IMR-90 (cell line): ENCODE data around the gene VPS11. TPM values are rescaled to one million over a fixed set of nuclear protein-coding genes. Genes with fewer than 3 reads are reported as not detected.
"Not testable (repeated sequence)": the region's sequence is repeated elsewhere in the genome, so short reads cannot be mapped to it uniquely, and the experiment has no call there.

ENCODE experiments used
- ATAC-seq: fragments of 200-7000 bp; cut with Tn5 transposase; 2 replicates; pipeline ENCODE4 v1.9.1; 2020; ENCODE audit warnings: low read depth, mild to moderate bottlenecking, moderate library complexity
- BruUV-seq: library from RNA; stranded (reverse); fragments of 400-500 nt; replicated peaks from 2 replicates; lab custom pipeline; 2021; lab: Mats Ljungman, UMichigan
- CTCF ChIA-PET: fragments of 300-600 bp; formaldehyde crosslinking; extraction: SDS; loops from one replicate; lab custom pipeline; 2021; ENCODE audit warnings: antibody characterized with exemption; lab: Yijun Ruan, JAX
- POLR2A ChIA-PET: fragments of 300-600 bp; sonication (Branson Sonifier 250); formaldehyde crosslinking; loops from one replicate; lab custom pipeline; 2022; ENCODE audit warnings: antibody characterized with exemption; ENCODE audit not compliant: unreplicated experiment; lab: Charles Lee
- DNase-seq: peaks from one replicate; pipeline ENCODE4 v3.0.0; 2013
- H2AFZ ChIP-seq: replicated peaks from 2 replicates; pipeline ENCODE3; 2013; ENCODE audit warnings: low read length, mild to moderate bottlenecking; ENCODE audit not compliant: poor library complexity
- H2AK5ac ChIP-seq: 2 replicates; pipeline ENCODE4 v1.6.1; 2013; ENCODE audit warnings: low read depth, low read length, inconsistent platforms
- H2AK9ac ChIP-seq: replicated peaks from 2 replicates; pipeline ENCODE3; 2013; ENCODE audit warnings: mild to moderate bottlenecking, low read depth, low read length, moderate library complexity; ENCODE audit not compliant: poor library complexity
- H2BK120ac ChIP-seq: 2 replicates; pipeline ENCODE4 v1.6.1; 2013; ENCODE audit warnings: low read depth, low read length, inconsistent platforms
- H2BK15ac ChIP-seq: 3 replicates; pipeline ENCODE4 v1.6.1; 2013; ENCODE audit warnings: low read depth, low read length, inconsistent platforms
- H2BK20ac ChIP-seq: 2 replicates; pipeline ENCODE4 v1.6.1; 2013; ENCODE audit warnings: low read depth, mild to moderate bottlenecking, inconsistent platforms, low read length, moderate library complexity
- H2BK5ac ChIP-seq: 2 replicates; pipeline ENCODE4 v1.6.1; 2013; ENCODE audit warnings: mild to moderate bottlenecking, low read depth, low read length, inconsistent platforms; ENCODE audit not compliant: poor library complexity, severe bottlenecking
- H3K14ac ChIP-seq: replicated peaks from 2 replicates; pipeline ENCODE4 v1.6.1; 2013; ENCODE audit warnings: low read depth, low read length, inconsistent platforms
- H3K18ac ChIP-seq: 2 replicates; pipeline ENCODE4 v1.6.1; 2013; ENCODE audit warnings: low read depth, low read length, control low read depth
- H3K23ac ChIP-seq: 2 replicates; pipeline ENCODE4 v1.6.1; 2013; ENCODE audit warnings: low read depth, low read length, inconsistent platforms
- H3K27ac ChIP-seq: 2 replicates; pipeline ENCODE4 v1.5.1; 2013; ENCODE audit warnings: mild to moderate bottlenecking, control low read depth, low read length; ENCODE audit not compliant: insufficient read depth
- H3K27me3 ChIP-seq: 2 replicates; pipeline ENCODE4 v1.6.1; 2013; ENCODE audit warnings: low read length; ENCODE audit not compliant: control insufficient read depth, insufficient read depth
- H3K36me3 ChIP-seq: 2 replicates; pipeline ENCODE4 v1.6.1; 2013; ENCODE audit warnings: low read length, mixed read lengths; ENCODE audit not compliant: control insufficient read depth, insufficient read depth
- H3K4ac ChIP-seq: 2 replicates; pipeline ENCODE4 v1.6.1; 2013; ENCODE audit warnings: low read depth, low read length, inconsistent platforms
- H3K4me1 ChIP-seq: 2 replicates; pipeline ENCODE4 v1.6.1; 2013; ENCODE audit warnings: low read length, mixed read lengths; ENCODE audit not compliant: control insufficient read depth, insufficient read depth
- H3K4me2 ChIP-seq: 2 replicates; pipeline ENCODE4 v1.6.1; 2013; ENCODE audit warnings: low read depth, mild to moderate bottlenecking, control low read depth, low read length, moderate library complexity
- H3K4me3 ChIP-seq: 2 replicates; pipeline ENCODE4 v1.5.1; 2013; ENCODE audit warnings: low read depth, mild to moderate bottlenecking, control low read depth, low read length, moderate library complexity; ENCODE audit not compliant: insufficient read depth
- H3K56ac ChIP-seq: 2 replicates; pipeline ENCODE4 v1.6.1; 2013; ENCODE audit warnings: low read length, inconsistent platforms; ENCODE audit not compliant: insufficient read depth; ENCODE audit errors: extremely low read depth
- H3K79me1 ChIP-seq, 2 experiments: 2 replicates each; pipeline ENCODE4 v1.6.1; 2013; ENCODE audit warnings: low read length in 2 of 2, inconsistent platforms in 1 of 2, low read depth in 1 of 2
- H3K9ac ChIP-seq: 2 replicates; pipeline ENCODE4 v1.6.1; 2013; ENCODE audit warnings: low read depth, low read length, control low read depth
- H3K9me1 ChIP-seq: 2 replicates; pipeline ENCODE4 v1.6.1; 2013; ENCODE audit warnings: low read length, inconsistent platforms; ENCODE audit not compliant: insufficient read depth
- H3K9me3 ChIP-seq: 2 replicates; pipeline ENCODE4 v1.6.1; 2013; ENCODE audit warnings: low read length; ENCODE audit not compliant: control insufficient read depth, insufficient read depth
- H4K20me1 ChIP-seq: 2 replicates; pipeline ENCODE4 v1.6.1; 2013; ENCODE audit warnings: low read length, inconsistent platforms; ENCODE audit not compliant: insufficient read depth
- H4K5ac ChIP-seq: 2 replicates; pipeline ENCODE4 v1.6.1; 2013; ENCODE audit warnings: mild to moderate bottlenecking, low read depth, low read length, control low read depth
- H4K8ac ChIP-seq, 2 experiments: 2 replicates each; pipeline ENCODE4 v1.6.1; 2013; ENCODE audit warnings: low read depth in 2 of 2, low read length in 2 of 2, control low read depth in 1 of 2, inconsistent platforms in 1 of 2
- H4K91ac ChIP-seq: 2 replicates; pipeline ENCODE4 v1.6.1; 2013; ENCODE audit warnings: low read depth, low read length, inconsistent platforms; ENCODE audit not compliant: insufficient read depth
- POLR2A ChIP-seq: IDR thresholded peaks from 2 replicates; pipeline ENCODE4 v1.6.1; 2012; ENCODE audit warnings: mild to moderate bottlenecking, low read depth, low read length
- WGBS, 2 experiments: methylation state at CpG; one replicate each; pipeline versions ENCODE4 v1.1.5 to v1.1.7; 2013; ENCODE audit warnings: missing lambda C conversion rate in 2 of 2; ENCODE audit not compliant: insufficient read length in 1 of 2; ENCODE audit errors: extremely low coverage in 2 of 2; 5-methylcytosine and 5-hydroxymethylcytosine counted together
- dilution Hi-C: fragments of 300-500 bp; cut with HindIII; formaldehyde crosslinking; loops from one replicate; pipeline ENCODE4 v1.14.3; 2018; ENCODE audit warnings: low sequenced_read_pairs; ENCODE audit not compliant: unreplicated experiment
- in situ Hi-C: fragments of 300-500 bp; cut with MboI; formaldehyde crosslinking; loops from 3 replicates; pipeline ENCODE4 v1.14.3; 2019; ENCODE audit warnings: low sequenced_read_pairs, inconsistent platforms, mixed read lengths
- intact Hi-C: fragments of 100-400 bp; cut with micrococcal nuclease; formaldehyde crosslinking; loops from 2 replicates; pipeline ENCODE4 v1.10.0; 2022
- polyA plus RNA-seq, 3 experiments: library from polyadenylated mRNA; depleted of rRNA; stranded (reverse); fragments of >200 nt; gene quantifications; 2 replicates each; pipeline ENCODE4 v1.2.3, GENCODE V29; 2012; ENCODE audit warnings: low replicate concordance in 1 of 3
- total RNA-seq: library from RNA; depleted of rRNA; stranded (reverse); fragments of >200 nt; gene quantifications from 2 replicates; pipeline ENCODE4 v1.2.3, GENCODE V29; 2012
- TF ChIP-seq, protein P1 (sequence below): conservative IDR thresholded peaks from 2 replicates; pipeline ENCODE4 v1.5.1; 2012; ENCODE audit warnings: mild to moderate bottlenecking, low read depth, low read length, improper control_type of control experiment

The VPS11 gene
- total and polyA plus RNA-seq, 2 of the 4 experiments (the other 2 are of a cell fraction), result 19.7 to 30.5 TPM

DNA sequence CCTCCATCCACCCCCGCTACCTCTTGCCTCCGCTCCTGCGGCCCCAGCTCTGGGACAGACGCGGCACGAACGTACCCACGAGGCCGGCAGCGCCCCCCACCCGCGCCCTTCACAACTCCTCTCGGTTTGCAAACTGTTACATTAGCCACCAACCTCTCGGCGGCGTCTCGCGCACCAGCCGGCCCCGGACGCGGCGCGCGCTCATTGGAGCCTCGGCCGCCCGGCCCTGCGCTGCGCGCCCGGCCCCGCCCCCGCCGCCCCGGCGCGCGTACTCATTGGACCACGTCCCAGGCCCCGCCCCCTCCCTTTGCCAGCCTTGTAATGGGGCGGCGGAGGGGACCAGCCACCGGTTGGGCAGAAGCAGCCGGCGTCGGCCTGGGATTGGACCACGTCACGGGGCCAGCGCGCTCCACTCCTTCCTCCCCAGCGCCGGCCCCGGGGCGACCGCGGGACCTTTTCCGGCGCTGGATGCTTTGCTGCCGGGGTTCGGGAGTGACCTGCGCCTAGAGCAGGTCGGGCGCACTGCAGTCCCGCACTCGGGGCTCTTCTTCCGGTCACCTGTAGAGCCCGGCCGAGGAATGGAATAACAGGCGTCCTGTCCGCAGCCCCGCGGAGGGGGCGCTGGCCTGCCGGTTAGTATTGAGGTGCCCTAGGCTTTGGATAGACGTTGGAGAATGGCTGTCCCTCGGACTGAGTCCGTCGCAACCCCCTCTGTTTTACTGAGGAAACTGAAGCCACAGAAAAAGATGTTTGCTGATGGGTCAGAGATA is 10.4 kb upstream of the VPS11 start, which contains the start of gene HYOU1 (continued):
- TF ChIP-seq, protein P1, sequence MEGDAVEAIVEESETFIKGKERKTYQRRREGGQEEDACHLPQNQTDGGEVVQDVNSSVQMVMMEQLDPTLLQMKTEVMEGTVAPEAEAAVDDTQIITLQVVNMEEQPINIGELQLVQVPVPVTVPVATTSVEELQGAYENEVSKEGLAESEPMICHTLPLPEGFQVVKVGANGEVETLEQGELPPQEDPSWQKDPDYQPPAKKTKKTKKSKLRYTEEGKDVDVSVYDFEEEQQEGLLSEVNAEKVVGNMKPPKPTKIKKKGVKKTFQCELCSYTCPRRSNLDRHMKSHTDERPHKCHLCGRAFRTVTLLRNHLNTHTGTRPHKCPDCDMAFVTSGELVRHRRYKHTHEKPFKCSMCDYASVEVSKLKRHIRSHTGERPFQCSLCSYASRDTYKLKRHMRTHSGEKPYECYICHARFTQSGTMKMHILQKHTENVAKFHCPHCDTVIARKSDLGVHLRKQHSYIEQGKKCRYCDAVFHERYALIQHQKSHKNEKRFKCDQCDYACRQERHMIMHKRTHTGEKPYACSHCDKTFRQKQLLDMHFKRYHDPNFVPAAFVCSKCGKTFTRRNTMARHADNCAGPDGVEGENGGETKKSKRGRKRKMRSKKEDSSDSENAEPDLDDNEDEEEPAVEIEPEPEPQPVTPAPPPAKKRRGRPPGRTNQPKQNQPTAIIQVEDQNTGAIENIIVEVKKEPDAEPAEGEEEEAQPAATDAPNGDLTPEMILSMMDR, result peak; percentile 22; the same call in 1 of the 2 replicates
- TF ChIP-seq POLR2A, result peak; percentile 92

DNA sequence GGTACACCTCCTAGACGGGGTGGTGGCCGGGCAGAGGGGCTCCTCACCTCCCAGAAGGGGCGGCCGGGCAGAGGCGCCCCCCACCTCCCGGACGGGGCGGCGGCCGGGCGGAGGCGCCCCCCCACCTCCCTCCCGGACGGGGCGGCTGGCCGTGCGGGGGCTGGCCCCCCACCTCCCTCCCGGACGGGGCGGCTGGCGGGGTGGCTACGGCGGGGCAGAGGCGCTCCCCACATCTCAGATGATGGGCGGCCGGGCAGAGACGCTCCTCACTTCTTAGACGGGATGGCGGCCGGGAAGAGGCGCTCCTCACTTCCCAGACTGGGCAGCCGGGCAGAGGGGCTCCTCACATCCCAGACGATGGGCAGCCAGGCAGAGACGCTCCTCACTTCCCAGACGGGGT is 8.5 kb upstream of the VPS11 start:
- H3K23ac ChIP-seq, H2AFZ ChIP-seq, BruUV-seq, H2BK15ac ChIP-seq, H3K18ac ChIP-seq, H3K9me1 ChIP-seq, intact Hi-C loops, H4K91ac ChIP-seq, H3K27me3 ChIP-seq, POLR2A ChIA-PET, H2BK5ac ChIP-seq, H3K9me3 ChIP-seq, H3K4me1 ChIP-seq, H4K8ac ChIP-seq, H3K4me2 ChIP-seq, H3K56ac ChIP-seq, DNase-seq, H3K4ac ChIP-seq, ATAC-seq, H2BK120ac ChIP-seq, H4K20me1 ChIP-seq, in situ Hi-C loops, CTCF ChIA-PET, H3K14ac ChIP-seq, H3K9ac ChIP-seq, H2AK5ac ChIP-seq, H4K5ac ChIP-seq, H2BK20ac ChIP-seq, dilution Hi-C loops, H2AK9ac ChIP-seq, H3K4me3 ChIP-seq, H3K27ac ChIP-seq: not testable (repeated sequence)
- Histone ChIP-seq H3K79me1 (peaks cover 22 to 48% of the 10 kb centered on the region in 2 experiments), H3K36me3 (peaks cover 13% of the 10 kb centered on the region)
- 92% methylated on average over 2 of the region's 35 CpGs; no CpG with 5 or more reads in 1 of the 2 experiments for WGBS, 2 experiments
